ENCODE data around the gene IFFO2. TPM values are rescaled to one million over a fixed set of nuclear protein-coding genes. Genes with fewer than 3 reads are reported as not detected.

IFFO2 gene
- total RNA-seq, 2 donors from 2014 or later: 4.6 to 6.4 TPM

- Mint-ChIP-seq H3K9me3 (no peaks in the 10 kb centered on the region), H3K27ac (no peak overlapping the region), H3K4me1 (no peaks in the 10 kb centered on the region), H3K4me3 (no peak overlapping the region), H3K27me3 (ENCODE audit: insufficient read depth) (peaks cover 5% of the 10 kb centered on the region), H3K36me3 (ENCODE audit: low read depth) (no peaks in the 10 kb centered on the region)
- Histone ChIP-seq H3K27me3 (ENCODE audit: control insufficient read depth, insufficient read depth, low read length, poor library complexity, severe bottlenecking) (peaks cover 13% of the 10 kb centered on the region), H3K4me1 (ENCODE audit: control insufficient read depth, insufficient read depth, low read length) (no peaks in the 10 kb centered on the region), H3K27ac (ENCODE audit: low read depth, low read length) (no peak overlapping the region), H3K9ac (ENCODE audit: extremely low read depth, low read length, poor library complexity, severe bottlenecking) (no peak overlapping the region), H3K4me3 (ENCODE audit: low read length) (no peak overlapping the region), H3K36me3 (ENCODE audit: control insufficient read depth, insufficient read depth, low read length) (no peaks in the 10 kb centered on the region), H3K9me3 (ENCODE audit: control insufficient read depth, low read length) (no peaks in the 10 kb centered on the region)
- no peak for DNase-seq
- WGBS, 2 experiments (ENCODE audit: insufficient coverage in 1 of 2, insufficient read length in 1 of 2): 87 to 96% methylated on average over 9 to 23 of the region's 23 CpGs
- TF ChIP-seq CTCF (conservative IDR thresholded peaks at IDR 0.05): no peak
Observed at GRCh38 chr1:18883079-18883478, 73.4 kb downstream of the IFFO2 start.

GRCh38 chr1:18882486-18882885 lies 74.0 kb downstream of the IFFO2 start:
- H3K9ac ChIP-seq (ENCODE audit: extremely low read depth, low read length, poor library complexity, severe bottlenecking): no peak overlapping the region

GRCh38 chr1:18881642-18882431 lies 74.6 kb downstream of the IFFO2 start:
- H3K4me3 Mint-ChIP-seq: no peak overlapping the region
- WGBS, 2 experiments (ENCODE audit: insufficient coverage in 1 of 2, insufficient read length in 1 of 2): 93 to 94% methylated on average over 13 to 24 of the region's 24 CpGs

More at GRCh38 chr1:18882486-18882885, 74.0 kb downstream of the IFFO2 start:
- no peak for TF ChIP-seq CTCF (conservative IDR thresholded peaks at IDR 0.05)
- H3K27me3 ChIP-seq (ENCODE audit: control insufficient read depth, insufficient read depth, low read length, poor library complexity, severe bottlenecking): peaks cover 8% of the 10 kb centered on the region
- H3K9me3 ChIP-seq (ENCODE audit: control insufficient read depth, low read length): no peaks in the 10 kb centered on the region
- WGBS, 2 experiments (ENCODE audit: insufficient coverage in 1 of 2, insufficient read length in 1 of 2): 85 to 90% methylated on average over 7 to 8 of the region's 8 CpGs
- Mint-ChIP-seq H3K4me1 (no peaks in the 10 kb centered on the region), H3K27me3 (ENCODE audit: insufficient read depth) (peaks cover 2% of the 10 kb centered on the region), H3K27ac (no peak overlapping the region), H3K9me3 (no peaks in the 10 kb centered on the region), H3K36me3 (ENCODE audit: low read depth) (no peaks in the 10 kb centered on the region), H3K4me3 (no peak overlapping the region)
- no peaks in the 10 kb centered on the region for H3K36me3 ChIP-seq (ENCODE audit: control insufficient read depth, insufficient read depth, low read length)
- H3K4me1 ChIP-seq (ENCODE audit: control insufficient read depth, insufficient read depth, low read length): no peaks in the 10 kb centered on the region
- DNase-seq: no peak
- H3K27ac ChIP-seq (ENCODE audit: low read depth, low read length): no peak overlapping the region
- no peak overlapping the region for H3K4me3 ChIP-seq (ENCODE audit: low read length)

More at GRCh38 chr1:18881642-18882431, 74.6 kb downstream of the IFFO2 start:
- Histone ChIP-seq H3K4me3 (ENCODE audit: low read length) (no peak overlapping the region), H3K9ac (ENCODE audit: extremely low read depth, low read length, poor library complexity, severe bottlenecking) (no peak overlapping the region), H3K36me3 (ENCODE audit: control insufficient read depth, insufficient read depth, low read length) (no peaks in the 10 kb centered on the region), H3K4me1 (ENCODE audit: control insufficient read depth, insufficient read depth, low read length) (no peaks in the 10 kb centered on the region), H3K9me3 (ENCODE audit: control insufficient read depth, low read length) (no peaks in the 10 kb centered on the region), H3K27ac (ENCODE audit: low read depth, low read length) (no peak overlapping the region), H3K27me3 (ENCODE audit: control insufficient read depth, insufficient read depth, low read length, poor library complexity, severe bottlenecking) (peaks cover 7% of the 10 kb centered on the region)
- Mint-ChIP-seq H3K9me3 (no peaks in the 10 kb centered on the region), H3K27ac (no peak overlapping the region), H3K36me3 (ENCODE audit: low read depth) (no peaks in the 10 kb centered on the region), H3K4me1 (no peaks in the 10 kb centered on the region), H3K27me3 (ENCODE audit: insufficient read depth) (peaks cover 1% of the 10 kb centered on the region)
- no peak for TF ChIP-seq CTCF (conservative IDR thresholded peaks at IDR 0.05)
- DNase-seq: no peak

Measured in endodermal cell (in vitro differentiated cells).